WERI-Rb-1 (cell line): ENCODE measurements around the gene BMPR2.
"Not testable (repeated sequence)": the region's sequence is repeated elsewhere in the genome, so short reads cannot be mapped to it uniquely, and the experiment has no call there.

Experiments
- DNase-seq: peaks from one replicate; pipeline ENCODE4 v3.0.0-alpha.2; 2020
- H3K27ac ChIP-seq: fragments of 250-450 bp; sonication (Bioruptor Pico); 2 replicates; pipeline ENCODE4 v1.5.1; 2020; ENCODE audit warnings: mild to moderate bottlenecking, moderate library complexity
- H3K27me3 ChIP-seq: fragments of 250-450 bp; sonication (Bioruptor Pico); 2 replicates; pipeline ENCODE4 v1.5.1; 2021; ENCODE audit warnings: mild to moderate bottlenecking, low read depth, moderate library complexity; ENCODE audit not compliant: insufficient read depth, severe bottlenecking
- H3K36me3 ChIP-seq: fragments of 250-450 bp; sonication (Bioruptor Pico); 2 replicates; pipeline ENCODE4 v1.5.1; 2020; ENCODE audit warnings: mild to moderate bottlenecking, moderate library complexity
- H3K4me3 ChIP-seq: 2 replicates; pipeline ENCODE4 v1.5.1; 2011; ENCODE audit warnings: low read depth, mild to moderate bottlenecking, control low read depth, low read length
- H3K9me3 ChIP-seq: fragments of 250-450 bp; sonication (Bioruptor Pico); 2 replicates; pipeline ENCODE4 v1.5.1; 2021; ENCODE audit warnings: mild to moderate bottlenecking, moderate library complexity; ENCODE audit not compliant: severe bottlenecking
- CTCF ChIP-seq: IDR thresholded peaks from 2 replicates; pipeline ENCODE4 v1.5.1; 2011; ENCODE audit warnings: low read depth, mild to moderate bottlenecking, control low read depth, inconsistent platforms, low read length

Gene BMPR2

GRCh38 chr2:202494300-202495229 lies 118.4 kb downstream of the BMPR2 start:
- no peaks in the 10 kb centered on the region for H3K27me3 ChIP-seq
- no peak overlapping the region for H3K4me3 ChIP-seq
- TF ChIP-seq CTCF = no peak
- H3K27ac ChIP-seq = no peak overlapping the region
- no peaks in the 10 kb centered on the region for H3K9me3 ChIP-seq
- DNase-seq = no peak
- peaks cover 5% of the 10 kb centered on the region; the same call in 1 of the 2 replicates for H3K36me3 ChIP-seq

- no peak for DNase-seq
- no peaks in the 10 kb centered on the region for H3K27me3 ChIP-seq
- H3K4me3 ChIP-seq = no peak overlapping the region
- no peak for TF ChIP-seq CTCF
- no peak overlapping the region for H3K27ac ChIP-seq
- H3K9me3 ChIP-seq = no peaks in the 10 kb centered on the region
- H3K36me3 ChIP-seq = peaks cover 3% of the 10 kb centered on the region; the same call in 1 of the 2 replicates
Observed at GRCh38 chr2:202495230-202495604, 119.1 kb downstream of the BMPR2 start.

- not testable (repeated sequence) for H3K27ac ChIP-seq, H3K4me3 ChIP-seq, H3K9me3 ChIP-seq, H3K27me3 ChIP-seq, H3K36me3 ChIP-seq, DNase-seq
Observed at GRCh38 chr2:202496835-202497472, 120.8 kb downstream of the BMPR2 start.

- not testable (repeated sequence) for H3K4me3 ChIP-seq, DNase-seq, H3K36me3 ChIP-seq, H3K9me3 ChIP-seq, H3K27ac ChIP-seq, H3K27me3 ChIP-seq
Observed at GRCh38 chr2:202497473-202497866, 121.3 kb downstream of the BMPR2 start.

GRCh38 chr2:202499841-202500240 lies 123.7 kb downstream of the BMPR2 start:
- H3K27ac ChIP-seq, DNase-seq, H3K4me3 ChIP-seq, H3K9me3 ChIP-seq, H3K36me3 ChIP-seq, H3K27me3 ChIP-seq: not testable (repeated sequence)

- H3K9me3 ChIP-seq, H3K4me3 ChIP-seq, H3K27me3 ChIP-seq, H3K27ac ChIP-seq, DNase-seq, H3K36me3 ChIP-seq: not testable (repeated sequence)
Observed at GRCh38 chr2:202503276-202503675, 127.1 kb downstream of the BMPR2 start.

GRCh38 chr2:202508686-202509085 lies 132.6 kb downstream of the BMPR2 start:
- no peak overlapping the region for H3K4me3 ChIP-seq
- no peaks in the 10 kb centered on the region; the same call in 1 of the 2 replicates for H3K36me3 ChIP-seq
- no peak for DNase-seq
- H3K9me3 ChIP-seq = no peaks in the 10 kb centered on the region
- H3K27ac ChIP-seq = no peak overlapping the region
- no peaks in the 10 kb centered on the region for H3K27me3 ChIP-seq
- TF ChIP-seq CTCF = no peak
